Naive thymus-derived CD8-positive, alpha-beta T cell (primary cell): Measurements from ENCODE around the gene PAM16. TPM values are rescaled to one million over a fixed set of nuclear protein-coding genes. Genes with fewer than 3 reads are reported as not detected.

Experiments used
- ATAC-seq, 2 donors: fragments of 150-1000 bp; cut with Tn5 transposase in 1 of 2; sonication (Bioruptor Pico), chemical (Tn5 transposase) in 1 of 2; 1 replicate in 1 of 2; 2 replicates in 1 of 2; pipeline ENCODE4 v1.10.0; 2021; ENCODE audit warnings: mild to moderate bottlenecking in 2 of 2, moderate library complexity in 2 of 2
- POLR2A ChIA-PET: fragments of 350-600 bp; sonication (Branson Sonifier 250); formaldehyde crosslinking; loops from one replicate; lab custom pipeline; 2021; ENCODE audit warnings: antibody characterized with exemption; lab: Charles Lee
- DNase-seq, 10 donors: peaks; one replicate each; pipeline versions ENCODE4 v3.0.0 to v3.0.0-alpha.2; 2020 to 2022
- H3K27ac Mint-ChIP-seq, 10 donors: one replicate each; pipeline ENCODE4 v1.8.0; 2020 to 2022; ENCODE audit warnings: mild to moderate bottlenecking in 10 of 10, mixed read lengths in 10 of 10, moderate library complexity in 4 of 10, inconsistent platforms in 1 of 10
- H3K27me3 Mint-ChIP-seq, 5 donors: one replicate each; pipeline ENCODE4 v1.8.0; 2021 to 2022; ENCODE audit warnings: mixed read lengths in 5 of 5
- H3K36me3 Mint-ChIP-seq, 3 donors: one replicate each; pipeline ENCODE4 v1.8.0; 2020 to 2022; ENCODE audit warnings: mixed read lengths in 3 of 3, mild to moderate bottlenecking in 2 of 3, inconsistent platforms in 1 of 3
- H3K4me1 Mint-ChIP-seq, 4 donors: one replicate each; pipeline ENCODE4 v1.8.0; 2021 to 2022; ENCODE audit warnings: mixed read lengths in 4 of 4
- H3K4me3 Mint-ChIP-seq, 10 donors: one replicate each; pipeline ENCODE4 v1.8.0; 2020 to 2022; ENCODE audit warnings: mild to moderate bottlenecking in 10 of 10, mixed read lengths in 10 of 10, moderate library complexity in 6 of 10, inconsistent platforms in 1 of 10
- H3K9me3 Mint-ChIP-seq, 9 donors: one replicate each; pipeline ENCODE4 v1.8.0; 2020 to 2022; ENCODE audit warnings: mixed read lengths in 9 of 9, mild to moderate bottlenecking in 3 of 9, inconsistent platforms in 1 of 9, moderate library complexity in 1 of 9
- polyA plus RNA-seq, 3 donors: library from polyadenylated mRNA; unstranded; fragments of 300-500 nt; fragmentation: Illumina TruSeq; gene quantifications; one replicate each; pipeline ENCODE4 v1.2.3, GENCODE V29; 2021
- total RNA-seq, 8 experiments: library from RNA in 2 of 8; stranded (reverse) in 2 of 8; gene quantifications; one replicate each; pipeline ENCODE4 v1.2.3 and lab custom pipeline; 2021 to 2026

The PAM16 gene
- total and polyA plus RNA-seq, 5 experiments from 2014 or later = 33.6 to 46.1 (median 40.9) TPM

DNA sequence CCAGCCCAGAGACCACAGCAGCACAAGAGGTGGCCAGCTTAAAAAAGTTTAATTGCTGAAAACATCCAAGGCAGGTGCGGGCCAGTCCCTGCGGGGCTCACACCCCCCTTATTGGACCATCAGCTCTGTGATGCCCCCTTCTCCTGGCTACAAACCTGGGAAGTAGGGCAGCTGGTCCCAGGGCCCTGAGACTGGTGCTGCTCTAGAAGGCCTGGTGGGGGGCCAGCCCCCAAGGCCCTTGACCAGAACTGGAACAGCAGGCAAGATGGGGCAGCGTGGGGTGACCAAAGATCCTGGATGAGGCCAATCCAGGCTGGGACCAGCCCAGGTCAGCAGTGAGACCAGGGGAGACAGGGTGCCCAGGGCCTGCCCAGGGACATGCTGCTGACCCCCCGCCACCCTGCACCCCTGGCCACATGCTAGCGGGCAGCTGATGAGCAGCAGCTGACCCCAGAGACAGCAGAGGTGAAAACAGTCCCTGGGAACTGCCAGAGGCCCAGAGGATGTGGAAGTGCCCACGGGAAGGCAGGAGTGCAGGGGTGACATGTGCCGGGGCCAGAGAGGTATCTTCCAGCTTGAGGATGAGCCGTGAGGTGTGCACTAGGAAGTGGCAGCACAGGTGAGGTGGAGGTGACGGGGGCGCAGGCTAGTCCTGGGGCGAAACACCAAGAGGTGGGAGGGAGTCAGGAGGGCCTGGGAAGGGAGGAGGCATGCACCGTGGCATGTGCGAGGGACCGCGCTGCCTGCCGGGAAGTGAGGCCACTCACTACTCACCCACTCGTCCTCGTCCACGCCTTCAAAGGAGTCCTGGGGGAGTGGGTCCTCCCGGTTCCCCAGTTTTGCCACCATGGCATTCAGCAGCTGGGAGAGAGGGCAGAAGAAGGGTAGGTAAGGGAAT is 3.6 kb upstream of the PAM16 start:
- no peak overlapping the region for H3K4me3 Mint-ChIP-seq
- H3K4me1 Mint-ChIP-seq = peaks cover 8 to 16% (median 12%) of the 10 kb centered on the region in 4 donors
- POLR2A ChIA-PET = interaction anchor here (0.6 to 0.9 kb wide), 3 partner anchors 9 to 162 kb away, joined by 3 to 4 read pairs (median 3); no protein-coding TSS in a partner anchor
- H3K36me3 Mint-ChIP-seq = peaks cover 0 to 27% (median 4%) of the 10 kb centered on the region in 3 donors
- ATAC-seq (no peak), DNase-seq (no peak)
- H3K9me3 Mint-ChIP-seq = no peaks in the 10 kb centered on the region
- peaks cover 0 to 1% (median 0%) of the 10 kb centered on the region in 5 donors for H3K27me3 Mint-ChIP-seq
- H3K27ac Mint-ChIP-seq = peak overlapping the region in 3 of 10 donors; percentile 4 to 66 (median 52)

DNA sequence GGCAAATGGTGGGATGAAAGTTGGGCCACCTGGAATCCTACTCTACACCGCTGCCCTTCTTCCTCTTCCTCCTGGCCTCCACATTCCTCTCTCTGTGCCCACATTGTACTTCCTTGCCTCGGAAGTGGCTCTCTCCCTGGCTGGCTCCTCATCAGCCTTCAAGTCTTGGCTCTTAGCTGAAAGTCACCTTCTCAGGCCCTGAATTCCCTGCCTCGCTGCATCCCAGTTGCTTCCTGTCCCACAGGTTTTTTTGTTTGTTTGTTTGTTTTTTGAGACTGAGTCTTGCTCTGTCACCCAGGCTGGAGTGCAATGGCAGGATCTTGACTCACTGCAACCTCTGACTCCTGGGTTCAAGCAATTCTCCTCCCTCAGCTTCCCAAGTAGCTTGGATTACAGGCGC is 2.6 kb upstream of the PAM16 start:
- Mint-ChIP-seq H3K9me3 (no peaks in the 10 kb centered on the region), H3K27ac (peak overlapping the region in 7 of 10 donors; percentile 16 to 76 (median 58)), H3K36me3 (peaks cover 0 to 22% (median 2%) of the 10 kb centered on the region in 3 donors), H3K4me3 (no peak overlapping the region), H3K27me3 (peaks cover 0 to 1% (median 0%) of the 10 kb centered on the region in 5 donors), H3K4me1 (peaks cover 6 to 22% (median 15%) of the 10 kb centered on the region in 4 donors)
- DNase-seq = no peak
- POLR2A ChIA-PET = no interaction called here
- no peak for ATAC-seq

DNA sequence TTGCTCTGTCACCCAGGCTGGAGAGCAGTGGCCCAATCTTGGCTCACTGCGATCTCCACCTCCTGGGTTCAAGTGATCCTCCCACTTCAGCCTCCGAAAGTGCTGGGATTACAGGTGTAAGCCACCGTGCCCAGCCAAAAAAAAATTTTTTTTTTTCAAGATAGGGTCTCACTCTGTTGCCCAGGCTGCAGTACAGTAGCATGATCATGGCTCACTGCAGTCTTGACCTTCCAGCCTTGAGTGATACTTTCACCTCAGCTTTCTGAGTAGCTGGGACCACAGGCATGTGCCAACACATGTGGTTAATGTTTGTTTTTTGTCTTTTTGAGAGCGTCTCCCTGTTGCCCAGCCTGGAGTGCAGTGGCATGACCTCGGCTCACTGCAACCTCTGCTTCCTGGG is 1.7 kb upstream of the PAM16 start:
- ATAC-seq (no peak), DNase-seq (no peak)
- H3K4me1 Mint-ChIP-seq = peaks cover 10 to 29% (median 23%) of the 10 kb centered on the region in 4 donors
- peaks cover 0 to 1% (median 0%) of the 10 kb centered on the region in 5 donors for H3K27me3 Mint-ChIP-seq
- no peaks in the 10 kb centered on the region for H3K9me3 Mint-ChIP-seq
- peaks cover 0 to 22% (median 2%) of the 10 kb centered on the region in 3 donors for H3K36me3 Mint-ChIP-seq
- no peak overlapping the region for H3K4me3 Mint-ChIP-seq
- POLR2A ChIA-PET = no interaction called here
- peak overlapping the region in 3 of 10 donors; percentile 20 to 66 (median 33) for H3K27ac Mint-ChIP-seq

DNA sequence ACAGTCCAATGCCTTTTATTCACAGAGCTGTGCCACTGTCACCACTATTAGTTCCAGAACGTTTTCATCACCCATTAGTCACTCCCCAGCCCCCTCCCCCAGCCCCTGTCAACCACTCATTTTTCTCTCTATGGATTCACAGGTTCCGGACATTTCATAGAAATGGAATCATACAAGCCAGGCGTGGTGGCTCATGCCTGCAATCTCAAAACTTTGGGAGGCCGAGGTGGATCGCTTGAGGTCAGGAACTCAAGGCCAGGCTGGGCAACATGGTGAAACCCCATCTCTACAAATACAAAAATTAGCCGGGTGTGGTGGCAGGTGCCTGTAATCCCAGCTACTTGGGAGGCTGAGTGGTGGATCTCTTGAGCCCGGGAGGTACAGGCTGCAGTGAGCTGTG is 759 bp upstream of the PAM16 start:
- Mint-ChIP-seq H3K36me3 (peaks cover 0 to 13% (median 2%) of the 10 kb centered on the region in 3 donors), H3K27ac (peak overlapping the region in 8 of 10 donors; percentile 46 to 96 (median 93)), H3K9me3 (no peaks in the 10 kb centered on the region), H3K4me1 (peaks cover 10 to 39% (median 27%) of the 10 kb centered on the region in 4 donors), H3K4me3 (peak overlapping the region in 8 of 10 donors; percentile 65 to 96 (median 93)), H3K27me3 (peaks cover 0 to 1% (median 0%) of the 10 kb centered on the region in 5 donors)
- no peak for ATAC-seq
- no peak for DNase-seq
- POLR2A ChIA-PET = interaction anchor here (0.6 to 3.1 kb wide), 4 partner anchors 58 to 318 kb away, joined by 3 to 16 read pairs (median 4); no protein-coding TSS in a partner anchor

DNA sequence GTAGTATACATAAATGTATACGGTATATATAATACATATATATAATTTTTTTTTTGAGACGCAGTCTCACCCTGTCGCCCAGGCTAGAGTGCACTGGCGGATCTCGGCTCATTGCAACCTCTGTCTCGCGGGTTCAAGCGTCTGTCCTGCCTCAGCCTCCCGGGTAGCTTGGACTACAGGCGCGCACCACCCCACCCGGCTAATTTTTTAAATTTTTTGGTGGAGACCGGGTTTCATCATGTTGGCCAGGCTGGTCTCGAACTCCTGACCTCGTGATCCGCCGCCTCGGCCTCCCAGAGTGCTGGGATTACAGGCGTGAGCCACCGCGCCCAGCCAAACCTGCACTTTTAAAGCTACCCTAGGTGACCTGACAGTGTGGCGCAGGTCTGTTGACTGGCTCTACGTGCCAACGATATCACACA is 745 bp downstream of the PAM16 start:
- ATAC-seq (peak in 1 of 2 donors; percentile 18), DNase-seq (peak in 1 of 10 donors; percentile 18)
- Mint-ChIP-seq H3K27me3 (peaks cover 0 to 1% (median 0%) of the 10 kb centered on the region in 5 donors), H3K27ac (peak overlapping the region; percentile 81 to 96 (median 94)), H3K4me3 (peak overlapping the region; percentile 87 to 96 (median 94)), H3K4me1 (peaks cover 10 to 53% (median 33%) of the 10 kb centered on the region in 4 donors), H3K36me3 (peaks cover 0 to 8% (median 2%) of the 10 kb centered on the region in 3 donors), H3K9me3 (no peaks in the 10 kb centered on the region)
- POLR2A ChIA-PET = interaction anchor here (0.5 to 3.1 kb wide), 6 partner anchors 12 to 79 kb away, joined by 3 to 16 read pairs (median 4); partner anchors contain the start of genes CORO7 and TFAP4

DNA sequence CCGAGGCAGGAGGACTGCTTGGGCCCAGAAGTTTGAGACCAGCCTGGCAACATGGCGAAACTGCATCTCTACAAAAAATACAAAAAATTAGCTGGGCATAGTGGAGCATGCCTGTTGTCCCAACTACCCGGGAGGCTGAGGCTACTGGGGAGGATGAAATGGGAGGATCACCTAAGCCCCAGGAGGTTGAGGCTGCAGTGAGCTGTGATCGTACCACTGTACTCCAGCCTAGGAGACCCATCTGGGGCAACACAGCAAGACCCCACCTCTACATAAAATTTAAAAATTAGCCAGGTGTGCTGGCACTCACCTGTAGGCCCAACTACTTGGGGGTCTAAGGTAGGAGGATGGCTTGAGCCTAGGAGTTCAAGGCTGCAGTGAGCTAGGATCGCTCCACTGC is 1.8 kb downstream of the PAM16 start:
- H3K4me1 Mint-ChIP-seq = peaks cover 12 to 59% (median 38%) of the 10 kb centered on the region in 4 donors
- H3K27ac Mint-ChIP-seq = peak overlapping the region in 3 of 10 donors; percentile 18 to 31 (median 18)
- H3K27me3 Mint-ChIP-seq = peaks cover 0 to 1% (median 0%) of the 10 kb centered on the region in 5 donors
- no peaks in the 10 kb centered on the region for H3K9me3 Mint-ChIP-seq
- peak overlapping the region in 5 of 10 donors; percentile 20 to 48 (median 26) for H3K4me3 Mint-ChIP-seq
- no peak for ATAC-seq
- no peak for DNase-seq
- H3K36me3 Mint-ChIP-seq = peaks cover 0 to 2% (median 0%) of the 10 kb centered on the region in 3 donors
- POLR2A ChIA-PET = interaction anchor here (0.6 to 3.1 kb wide), 7 partner anchors 8 to 753 kb away, joined by 3 to 16 read pairs (median 4); partner anchors contain the start of gene CORO7

DNA sequence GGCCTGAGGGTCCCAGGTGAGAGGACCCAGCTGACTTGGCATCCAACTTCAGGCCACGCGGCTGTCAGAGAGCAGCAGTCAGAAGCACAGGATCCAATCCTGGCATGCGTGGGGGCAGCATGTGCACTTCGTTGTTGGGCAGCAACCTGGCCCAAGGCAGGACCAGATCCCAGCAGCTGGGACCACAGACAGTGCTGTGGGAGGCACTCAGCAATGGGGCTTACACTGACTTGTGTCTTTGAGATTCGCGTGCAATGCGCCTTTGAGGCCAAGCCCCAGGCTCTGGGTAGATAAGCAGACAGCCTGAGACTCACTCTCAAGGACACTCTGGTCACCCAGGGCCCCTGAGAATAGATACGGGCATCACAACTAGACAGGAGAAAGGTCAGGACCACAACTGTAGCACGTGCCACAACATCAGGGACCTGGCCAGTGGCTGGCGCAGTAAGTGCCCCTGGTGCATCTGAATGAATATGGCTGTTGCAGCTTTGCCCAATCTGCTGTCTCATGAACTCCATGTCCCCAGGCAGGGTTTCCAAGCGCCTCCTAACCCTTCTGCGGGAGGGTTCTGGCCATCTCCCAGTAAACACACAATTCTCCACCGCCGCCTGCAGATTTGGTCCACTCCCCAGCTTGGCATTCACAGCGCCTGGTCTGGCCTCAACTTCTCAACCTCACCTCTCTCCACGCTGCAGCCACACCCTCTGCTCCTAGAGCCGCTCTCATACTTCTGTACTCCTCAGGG is 3.2 kb downstream of the PAM16 start:
- Mint-ChIP-seq H3K4me1 (peaks cover 13 to 65% (median 40%) of the 10 kb centered on the region in 4 donors), H3K27ac (peak overlapping the region in 8 of 10 donors; percentile 16 to 76 (median 45)), H3K9me3 (no peaks in the 10 kb centered on the region), H3K36me3 (peaks cover 0 to 2% (median 0%) of the 10 kb centered on the region in 3 donors), H3K27me3 (peaks cover 0 to 1% (median 0%) of the 10 kb centered on the region in 5 donors), H3K4me3 (peak overlapping the region in 2 of 10 donors; percentile 16 to 48)
- ATAC-seq (no peak), DNase-seq (no peak)
- POLR2A ChIA-PET = interaction anchor here (0.6 to 1.3 kb wide), 3 partner anchors 10 to 838 kb away, joined by 3 to 4 read pairs (median 4); no protein-coding TSS in a partner anchor

DNA sequence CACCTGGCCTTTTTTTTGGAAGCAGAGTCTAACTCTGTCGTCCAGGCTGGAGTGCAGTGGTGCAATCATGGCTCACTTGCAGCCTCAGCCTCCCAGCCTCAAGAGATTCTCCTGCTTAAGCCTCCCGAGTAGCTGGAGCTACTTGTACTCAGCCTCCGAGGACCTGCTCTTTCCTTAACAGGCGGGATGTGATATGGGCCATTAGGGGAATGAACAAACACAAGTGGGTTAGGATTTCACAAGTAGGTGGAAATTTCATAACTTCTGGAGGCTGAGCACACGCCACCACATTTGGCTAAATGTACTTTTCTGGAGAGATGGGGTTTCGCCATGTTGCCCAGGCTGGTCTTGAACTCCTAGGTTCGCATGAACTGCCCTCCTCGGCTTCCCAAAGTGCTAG is 4.1 kb downstream of the PAM16 start:
- peaks cover 0 to 1% (median 0%) of the 10 kb centered on the region in 5 donors for H3K27me3 Mint-ChIP-seq
- no peak overlapping the region for H3K4me3 Mint-ChIP-seq
- peaks cover 13 to 67% (median 40%) of the 10 kb centered on the region in 4 donors for H3K4me1 Mint-ChIP-seq
- H3K27ac Mint-ChIP-seq = peak overlapping the region in 5 of 10 donors; percentile 31 to 66 (median 55)
- DNase-seq = no peak
- peaks cover 0 to 2% (median 0%) of the 10 kb centered on the region in 3 donors for H3K36me3 Mint-ChIP-seq
- POLR2A ChIA-PET = no interaction called here
- ATAC-seq = no peak
- H3K9me3 Mint-ChIP-seq = no peaks in the 10 kb centered on the region

DNA sequence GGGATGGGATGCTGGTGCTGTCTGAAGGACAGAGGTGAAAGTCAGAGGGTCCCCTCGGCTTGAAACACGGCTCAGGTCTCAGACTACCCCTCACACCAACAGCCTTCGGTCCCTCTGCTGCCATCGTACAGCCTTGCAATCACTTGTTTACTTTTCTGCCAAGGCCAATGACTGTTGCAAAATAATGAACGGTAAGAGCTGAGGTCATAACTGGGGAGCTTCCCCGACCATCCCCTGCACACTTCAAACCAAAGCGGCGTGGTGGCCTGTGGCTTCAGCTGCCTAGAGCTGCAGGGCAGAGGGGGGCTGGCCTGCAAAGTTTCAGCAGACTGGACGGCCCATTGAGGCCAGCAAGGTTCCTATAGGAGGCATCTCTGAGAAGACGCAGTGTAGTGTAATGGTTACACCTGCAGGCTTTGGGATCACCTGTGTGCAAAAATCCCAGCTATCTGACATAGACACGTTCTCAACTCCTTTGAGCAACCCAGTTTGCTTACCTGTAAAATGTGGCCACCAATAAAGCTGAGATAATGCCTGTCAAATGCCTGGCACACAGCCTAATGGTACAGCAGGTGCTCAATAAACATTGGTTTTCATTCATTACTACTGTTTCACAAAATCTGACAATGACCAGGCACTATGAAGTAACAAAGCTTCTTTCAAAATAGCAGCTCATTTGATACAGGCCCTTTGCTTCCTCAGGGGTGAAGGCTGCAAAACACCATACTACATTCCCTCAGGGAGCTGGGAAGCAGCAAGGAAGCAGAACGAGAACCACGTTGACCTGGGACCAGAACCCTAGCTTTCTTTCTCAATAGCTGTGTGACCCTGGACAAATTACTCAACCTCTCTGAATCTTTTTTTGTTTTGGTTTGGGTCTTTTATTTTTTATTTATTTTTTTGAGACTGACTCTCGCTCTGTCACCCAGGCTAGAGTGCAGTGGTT is 5.0 kb downstream of the PAM16 start:
- H3K27me3 Mint-ChIP-seq = peaks cover 0 to under 1% (median 0%) of the 10 kb centered on the region in 5 donors
- peak overlapping the region in 8 of 10 donors; percentile 13 to 78 (median 40) for H3K27ac Mint-ChIP-seq
- no peak for DNase-seq
- POLR2A ChIA-PET = interaction anchor here (0.6 to 1.2 kb wide), 2 partner anchors 34 to 107 kb away, joined by 3 to 4 read pairs; no protein-coding TSS in a partner anchor
- H3K4me1 Mint-ChIP-seq = peaks cover 11 to 62% (median 33%) of the 10 kb centered on the region in 4 donors
- no peak for ATAC-seq
- H3K36me3 Mint-ChIP-seq = peaks cover 0 to 2% (median 0%) of the 10 kb centered on the region in 3 donors
- no peaks in the 10 kb centered on the region for H3K9me3 Mint-ChIP-seq
- peak overlapping the region in 1 of 10 donors; percentile 4 for H3K4me3 Mint-ChIP-seq

DNA sequence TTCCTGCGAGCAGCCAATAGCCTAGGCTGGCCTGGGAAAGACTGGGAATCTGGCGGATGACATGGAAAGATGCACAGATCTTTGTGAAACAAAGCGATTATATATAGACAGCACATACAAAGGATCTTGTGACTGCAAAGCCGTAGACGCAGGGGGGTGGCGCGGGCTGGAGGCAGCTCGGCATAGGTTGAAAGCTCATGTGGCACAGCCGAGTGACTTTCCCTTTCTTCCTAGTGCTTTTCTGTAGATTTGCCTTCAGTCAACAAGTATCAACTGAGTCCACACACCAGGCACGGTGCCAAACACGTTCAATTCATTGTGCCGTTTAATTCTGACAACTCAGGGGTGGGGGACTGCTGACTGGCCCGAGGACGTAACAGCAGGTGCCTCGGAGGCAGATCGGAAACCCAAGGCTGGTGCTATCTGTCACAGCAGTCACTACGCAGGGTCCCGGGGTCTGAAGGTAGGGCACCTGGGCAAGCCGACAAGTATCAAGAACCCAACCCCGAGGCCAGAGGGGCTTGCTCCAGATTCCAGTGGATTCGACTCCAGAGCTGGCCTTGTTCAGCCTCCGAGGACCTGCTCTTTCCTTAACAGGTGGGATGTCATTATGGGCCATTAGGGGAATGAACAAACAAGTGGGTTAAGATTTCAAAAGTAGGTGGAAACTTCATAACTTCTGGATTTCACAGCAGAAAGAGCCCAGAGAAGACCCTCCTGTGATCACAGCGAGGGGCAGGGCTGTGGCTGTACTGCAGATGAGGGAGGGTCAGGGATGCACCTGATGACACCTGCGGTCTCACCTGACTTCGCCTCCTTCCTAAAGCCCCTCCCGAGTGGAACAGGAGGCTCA is 5.9 kb downstream of the PAM16 start:
- ATAC-seq (no peak), DNase-seq (no peak)
- H3K9me3 Mint-ChIP-seq = no peaks in the 10 kb centered on the region
- POLR2A ChIA-PET = interaction anchor here (1.2 kb wide), 1 partner anchor 35 kb away, joined by 3 read pairs; no protein-coding TSS in a partner anchor
- H3K36me3 Mint-ChIP-seq = peaks cover 0 to 6% (median 0%) of the 10 kb centered on the region in 3 donors
- H3K4me3 Mint-ChIP-seq = peak overlapping the region in 1 of 10 donors; percentile 36
- H3K4me1 Mint-ChIP-seq = peaks cover 11 to 56% (median 29%) of the 10 kb centered on the region in 4 donors
- peak overlapping the region; percentile 19 to 88 (median 69) for H3K27ac Mint-ChIP-seq
- H3K27me3 Mint-ChIP-seq = no peaks in the 10 kb centered on the region
